ELF-1 (cell line): ENCODE measurements around the gene EBLN2.
"Not testable (repeated sequence)": the region's sequence is repeated elsewhere in the genome, so short reads cannot be mapped to it uniquely, and the experiment has no call there.

ENCODE experiments used
- DNase-seq: peaks from one replicate; pipeline ENCODE4 v3.0.0-alpha.2; 2016; ENCODE audit warnings: low read depth, low spot score

EBLN2 gene

DNA sequence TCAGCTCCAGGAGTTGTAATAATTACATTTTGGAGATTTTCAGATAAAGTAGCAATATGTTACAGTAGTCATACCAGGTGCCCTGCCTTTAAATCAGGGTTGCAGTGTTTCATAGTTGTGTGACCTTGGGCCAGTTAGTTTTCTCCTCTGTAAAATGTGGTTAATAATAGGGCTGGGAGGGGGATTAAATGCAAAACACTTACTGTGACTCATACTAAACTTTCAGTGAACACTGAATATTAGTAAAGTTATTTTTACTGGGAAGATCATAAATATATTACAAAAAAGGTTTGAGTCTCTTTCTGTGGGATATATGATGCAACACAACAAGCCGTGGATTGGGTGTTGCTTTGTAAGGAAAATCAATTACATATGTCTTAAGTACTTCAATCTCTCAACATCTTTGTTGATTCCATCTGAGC, 1.1 kb upstream of the EBLN2 start:
- no peak for DNase-seq

DNA sequence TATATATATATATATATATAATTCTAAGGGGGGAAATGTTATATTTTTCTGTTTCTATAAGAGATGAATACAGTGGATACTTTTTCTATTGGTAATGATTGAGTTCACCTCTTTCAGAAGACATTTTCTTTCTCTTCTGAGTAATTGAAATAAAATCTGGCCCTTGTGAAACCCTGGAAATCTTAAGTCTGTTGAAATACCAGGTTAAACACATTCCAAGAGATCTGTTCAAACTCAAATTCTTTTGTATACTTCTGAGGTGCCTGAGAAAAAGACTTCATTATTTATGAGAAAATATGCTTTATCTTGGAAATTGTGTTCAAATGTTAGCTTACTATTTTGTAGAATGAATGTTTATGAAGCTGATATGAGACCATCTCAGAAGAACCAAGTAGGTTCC, 4.8 kb downstream of the EBLN2 start:
- not testable (repeated sequence) for DNase-seq

DNA sequence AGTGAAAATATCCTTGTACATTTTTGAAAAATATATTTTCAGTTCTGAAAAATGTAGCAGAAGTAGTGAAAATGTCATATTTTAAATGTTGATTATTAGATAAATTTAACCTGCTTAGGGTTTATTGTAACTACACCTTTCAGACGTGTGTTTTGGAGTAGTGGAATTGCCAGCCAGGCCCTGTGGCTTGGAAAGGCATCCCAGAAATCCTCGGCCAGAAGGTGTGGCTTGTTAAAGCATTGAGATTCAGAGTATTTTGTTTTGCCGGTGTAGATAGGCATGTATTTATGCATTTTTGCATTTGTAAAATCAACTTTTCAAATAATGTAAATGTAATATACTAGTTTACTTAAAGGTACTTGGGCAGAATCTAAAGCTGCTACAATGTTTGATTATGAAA, 7.0 kb downstream of the EBLN2 start:
- no peak for DNase-seq

DNA sequence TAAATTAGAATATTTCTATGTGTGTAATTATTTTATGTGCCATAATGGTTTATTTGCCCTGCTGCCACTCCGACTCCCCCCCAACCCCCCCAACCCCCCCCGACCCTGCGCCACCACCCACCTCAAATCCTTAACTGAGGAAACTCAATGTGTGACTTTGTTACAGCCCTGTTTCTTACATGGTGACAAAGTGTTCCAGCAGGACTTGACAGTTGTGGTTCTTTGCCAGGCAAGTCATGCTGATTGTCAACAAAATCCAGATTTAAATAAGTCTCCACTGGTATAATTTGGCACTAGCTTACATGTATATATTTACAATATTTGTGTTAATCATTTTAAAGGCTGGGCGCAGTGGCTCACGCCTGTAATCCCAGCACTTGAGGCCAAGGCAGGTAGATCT, 7.7 kb downstream of the EBLN2 start:
- no peak for DNase-seq

DNA sequence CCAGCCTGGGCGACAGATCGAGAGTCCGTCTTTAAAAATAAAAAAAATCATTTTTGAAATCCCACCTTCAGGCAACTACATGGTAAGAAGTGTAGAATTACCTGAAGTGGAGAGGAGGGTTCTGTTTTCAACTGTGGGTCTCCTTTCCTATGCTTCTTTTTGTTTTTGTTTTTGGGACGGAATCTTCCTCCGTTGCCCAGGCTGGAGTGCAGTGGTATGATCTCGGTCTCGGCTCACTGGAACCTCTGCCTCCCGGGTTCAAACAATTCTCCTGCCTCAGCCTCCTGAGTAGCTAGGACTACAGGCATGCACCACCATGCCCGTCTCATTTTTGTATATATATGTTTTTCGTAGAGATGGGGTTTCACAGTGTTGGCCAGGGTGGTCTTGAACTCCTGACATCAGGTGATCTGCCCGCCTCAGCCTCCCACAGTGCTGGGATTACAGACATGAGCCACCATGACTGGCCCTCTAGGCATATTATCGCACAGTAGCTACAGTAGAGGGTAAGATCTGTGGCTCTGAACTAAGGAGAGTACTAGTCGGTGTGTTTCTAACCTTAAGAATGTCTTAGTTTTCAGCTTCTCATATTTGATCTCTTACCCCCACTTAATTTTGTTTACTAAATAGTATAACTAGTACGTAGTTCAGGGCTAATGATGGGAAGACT, 8.5 kb downstream of the EBLN2 start:
- no peak for DNase-seq

DNA sequence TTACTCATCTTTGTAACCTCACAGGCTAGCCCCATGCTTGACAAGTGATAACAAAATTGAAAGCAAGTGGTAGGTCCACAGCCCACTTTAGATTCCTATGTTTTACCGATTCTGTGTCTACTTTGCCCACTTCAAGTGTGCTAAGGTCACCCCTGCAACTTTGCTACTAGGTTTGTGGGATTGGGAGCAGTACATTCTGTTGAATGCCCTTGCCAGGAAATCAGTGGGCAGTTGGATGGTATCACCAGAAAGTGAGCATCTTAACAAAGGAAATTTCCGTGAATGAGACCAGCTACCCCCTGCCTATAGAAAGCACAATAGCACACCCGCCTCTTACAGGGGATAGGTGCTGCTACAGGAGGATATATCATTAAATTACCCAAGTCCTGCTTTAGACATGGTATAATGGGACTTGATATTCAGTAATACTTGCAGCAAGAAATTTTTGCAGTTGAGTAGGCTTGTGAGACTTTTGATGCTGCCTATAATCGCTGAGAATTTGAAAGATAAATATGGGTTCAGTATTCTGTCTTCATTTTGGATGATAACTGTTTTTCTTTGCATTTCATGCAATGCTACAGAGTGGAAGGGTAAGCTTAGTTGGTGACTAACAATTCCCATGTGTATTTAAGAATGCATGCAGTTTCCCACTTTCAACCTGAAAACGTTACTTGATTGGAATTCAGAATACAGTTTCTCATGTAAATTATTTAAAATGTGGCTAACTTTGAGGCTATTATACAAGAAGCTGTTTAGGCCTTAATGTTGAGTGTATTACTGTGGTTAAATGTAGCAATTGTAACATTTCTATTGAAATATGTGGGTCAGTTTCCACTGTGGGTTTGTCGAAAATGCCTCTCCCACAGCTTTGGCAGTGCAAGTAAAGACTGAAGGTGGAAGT, 9.5 kb downstream of the EBLN2 start:
- no peak for DNase-seq

DNA sequence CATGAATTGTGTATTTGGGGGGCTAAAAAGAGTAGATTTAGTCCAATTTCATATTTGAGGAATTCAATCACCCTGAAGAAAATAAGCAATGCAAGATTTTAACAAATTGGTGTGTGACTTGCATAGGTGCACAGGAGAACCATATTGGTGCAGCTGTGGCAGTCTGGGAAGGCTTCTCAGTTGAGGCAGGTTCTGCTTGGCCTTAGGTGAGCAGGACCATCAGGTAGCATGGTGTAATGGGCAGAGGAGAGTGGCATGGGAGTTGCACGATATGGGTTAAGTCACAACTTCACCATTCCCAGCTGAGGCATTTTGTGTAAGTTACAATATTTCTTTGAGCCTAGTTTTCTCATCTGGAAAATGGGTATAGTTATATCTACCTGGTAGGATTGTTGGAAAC, 10.5 kb downstream of the EBLN2 start:
- no peak for DNase-seq

DNA sequence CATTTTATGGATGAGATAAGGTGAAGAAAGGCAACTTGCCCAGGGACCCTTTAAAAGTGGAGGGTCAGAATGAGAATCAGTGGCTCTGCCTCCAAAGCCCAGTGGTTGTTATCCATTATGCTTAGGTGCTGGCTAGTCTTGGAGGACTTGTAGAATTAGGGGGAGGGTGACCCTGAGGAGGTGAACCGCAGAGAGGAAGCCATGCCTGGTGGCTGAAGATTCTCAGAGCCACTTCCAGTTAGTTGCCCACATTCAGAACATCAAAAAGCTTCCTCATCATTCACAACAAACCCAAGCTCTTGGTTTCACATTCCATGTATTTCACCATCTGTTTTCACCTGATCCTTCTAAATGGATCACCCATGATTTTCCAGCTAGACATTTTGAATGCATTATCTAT, 11.2 kb downstream of the EBLN2 start:
- DNase-seq, result no peak

DNA sequence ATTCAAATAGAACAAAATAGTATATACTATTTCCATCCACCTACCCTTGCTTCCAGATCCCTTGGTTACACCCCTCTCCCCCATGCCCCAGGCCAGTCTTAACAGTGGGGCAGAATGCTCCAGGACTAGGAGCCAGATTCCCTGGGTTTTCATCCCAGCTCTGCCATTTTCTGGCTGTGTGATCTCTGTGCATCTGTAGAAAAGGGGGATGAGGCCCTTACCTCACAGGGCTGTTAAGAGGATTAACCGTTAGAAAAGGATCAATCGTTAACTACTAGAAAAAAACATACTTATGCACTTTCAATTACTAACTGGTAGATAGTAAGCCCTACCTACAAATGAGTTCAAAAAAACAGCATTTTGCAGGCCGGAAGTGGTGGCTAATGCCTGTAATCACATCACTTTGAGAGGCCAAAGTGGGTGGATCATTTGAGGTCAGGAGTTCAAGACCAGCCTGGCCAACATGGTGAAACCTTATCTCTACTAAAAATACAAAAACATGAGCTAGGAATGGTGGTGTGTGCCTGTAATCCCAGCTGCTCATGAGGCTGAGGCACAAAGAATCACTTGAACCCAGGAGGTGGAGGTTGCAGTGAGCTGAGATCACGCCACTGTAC, 11.7 kb downstream of the EBLN2 start:
- no peak for DNase-seq

DNA sequence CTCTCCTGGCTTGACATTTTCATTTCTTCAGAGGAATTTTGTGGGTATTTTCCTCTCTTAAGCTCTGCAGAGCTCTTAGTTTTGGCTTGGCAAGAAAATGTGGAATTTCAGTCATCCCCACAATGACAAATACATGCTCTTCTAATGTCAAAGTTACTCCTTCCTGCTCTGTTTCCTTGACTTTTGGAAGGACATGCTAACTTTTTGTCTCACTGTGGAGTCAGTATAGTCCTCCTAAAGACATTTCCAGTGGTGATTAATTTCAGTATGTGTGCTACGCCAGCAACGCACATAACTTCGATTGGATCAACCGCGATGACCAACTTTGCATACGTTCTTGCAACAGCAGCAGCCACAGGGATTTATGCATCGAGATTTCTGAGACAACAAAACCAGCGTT, 13.3 kb downstream of the EBLN2 start:
- no peak for DNase-seq

DNA sequence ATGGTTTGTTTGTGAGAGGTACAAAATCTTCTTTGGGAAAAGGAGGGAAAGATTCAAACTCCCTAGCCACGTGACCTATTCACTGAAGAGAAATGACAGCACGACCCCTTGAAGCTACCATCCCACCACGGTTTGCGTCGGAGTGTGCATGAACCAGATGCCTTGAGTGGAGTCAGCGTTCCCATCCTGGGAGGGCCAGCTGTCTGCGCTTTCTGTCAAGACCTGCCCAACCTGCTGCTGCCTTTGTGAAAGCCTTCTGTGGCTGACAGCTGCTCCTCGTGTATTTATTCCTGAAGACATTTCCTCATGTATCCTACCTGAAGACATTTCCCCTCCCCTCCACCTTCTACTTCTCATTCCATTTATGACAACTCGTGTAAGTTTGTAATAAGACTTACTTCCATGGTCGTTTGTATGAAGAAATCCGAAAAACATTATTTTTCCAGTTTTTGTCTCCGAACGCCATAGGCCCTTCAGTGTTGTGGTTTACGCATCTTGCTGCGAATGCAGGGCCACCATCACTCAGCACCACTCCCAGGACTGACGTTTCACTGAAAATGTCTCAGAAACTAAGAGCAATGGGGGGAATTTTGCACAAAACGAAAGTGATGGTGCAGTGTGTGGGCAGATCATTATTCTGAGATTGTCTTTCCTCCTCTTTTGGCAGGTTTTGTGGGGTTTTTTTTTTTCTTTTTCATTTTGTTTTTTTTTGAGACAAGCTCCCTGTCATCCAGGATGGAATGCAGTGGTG, 18.9 kb downstream of the EBLN2 start:
- peak; percentile 23 for DNase-seq

DNA sequence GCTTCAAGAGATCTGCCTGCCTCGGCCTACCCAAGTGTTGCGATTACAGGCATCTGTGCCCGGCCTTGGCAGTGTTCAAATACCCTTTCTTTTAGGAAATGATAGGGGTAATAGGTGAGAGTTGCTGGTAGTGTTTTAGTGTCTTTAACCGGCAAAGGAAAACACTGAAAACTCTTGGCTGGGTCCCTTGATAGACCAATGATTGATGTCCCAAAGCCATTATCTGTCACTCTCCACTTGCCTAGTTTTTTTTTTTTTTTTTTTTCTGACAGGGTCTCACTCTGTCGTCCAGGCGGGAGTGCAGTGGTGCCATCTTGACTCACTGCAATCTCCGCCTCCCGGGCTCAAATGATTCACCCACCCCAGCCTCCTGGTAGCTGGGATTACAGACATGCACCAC, 19.7 kb downstream of the EBLN2 start:
- no peak for DNase-seq

DNA sequence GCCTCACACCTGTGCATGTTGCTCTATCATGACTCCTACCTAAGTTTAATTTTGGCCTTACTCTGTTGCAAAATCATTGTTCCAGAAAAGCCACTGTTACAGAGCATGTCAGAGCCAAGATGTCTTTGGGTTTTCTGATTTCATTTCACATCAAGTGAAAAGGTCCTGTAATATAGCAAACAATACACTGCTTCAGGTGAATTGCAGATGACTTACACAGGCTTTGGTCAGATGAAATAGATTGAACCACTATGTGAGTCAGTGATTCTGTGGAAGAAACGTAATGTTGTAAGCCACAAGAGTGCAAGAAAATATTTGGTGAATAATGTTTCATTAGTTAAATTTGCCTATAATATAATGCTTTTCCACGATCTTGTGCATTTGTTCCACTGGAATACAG, 22.7 kb downstream of the EBLN2 start:
- no peak for DNase-seq

DNA sequence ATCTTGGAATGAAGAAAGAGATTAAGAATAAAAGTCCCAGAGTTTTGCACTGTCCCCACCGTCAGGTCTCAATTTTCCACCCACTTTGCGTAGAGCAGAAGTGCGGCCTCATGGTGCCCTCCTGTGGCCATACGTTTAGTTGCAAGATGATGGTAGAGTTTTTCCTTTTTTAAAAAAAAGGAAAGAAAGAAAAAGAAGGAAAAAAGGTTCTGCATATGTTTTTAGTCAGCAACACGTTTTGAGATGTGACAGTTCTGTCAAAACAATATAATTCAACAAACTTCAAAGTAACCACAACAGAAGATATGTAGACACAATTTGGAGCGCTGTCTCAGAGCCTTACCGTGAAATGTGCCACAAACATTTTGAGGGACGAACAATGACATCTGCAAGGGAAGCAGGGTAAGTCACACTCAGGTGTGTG, 24.6 kb downstream of the EBLN2 start:
- DNase-seq, result peak; percentile 42

DNA sequence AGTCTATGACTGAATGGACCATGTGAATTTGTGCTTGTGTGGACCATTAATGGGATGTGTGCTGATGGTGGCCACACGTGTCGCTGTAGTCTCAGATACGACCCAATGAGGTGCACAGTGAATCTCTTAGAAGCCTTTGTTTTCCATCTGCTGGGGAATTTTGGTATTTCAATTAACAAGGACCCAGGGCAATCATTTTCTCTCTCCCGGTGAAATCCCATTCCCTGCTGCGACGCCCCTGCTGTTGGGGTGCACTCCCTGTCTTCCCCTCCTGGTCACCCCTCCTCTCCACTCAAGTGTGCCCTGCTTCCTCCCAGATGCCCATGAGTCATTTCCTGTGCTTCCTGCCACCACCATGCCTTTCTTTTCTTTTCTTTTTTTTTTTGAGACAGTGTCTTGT, 32.7 kb downstream of the EBLN2 start:
- peak; percentile 50 for DNase-seq

DNA sequence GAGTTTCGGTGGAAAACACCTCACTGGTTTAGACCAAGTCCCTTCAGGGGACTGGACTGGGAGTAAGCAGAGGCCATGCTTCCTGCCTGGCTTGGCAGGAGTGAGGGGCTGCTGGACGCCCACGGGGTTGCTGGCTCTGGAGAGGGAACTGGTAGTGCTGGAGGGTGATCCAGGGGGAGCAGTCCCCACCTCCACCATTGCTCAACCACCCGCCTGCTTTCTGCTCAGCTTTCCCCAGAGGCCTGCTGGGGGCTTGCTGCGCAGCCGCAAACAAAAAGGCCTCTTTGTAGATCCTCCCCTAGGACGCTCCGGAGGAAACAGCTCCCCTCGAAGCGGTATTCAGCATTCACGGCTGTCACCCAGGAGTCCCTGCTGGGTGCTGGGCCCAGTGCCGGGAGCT, 33.5 kb downstream of the EBLN2 start:
- DNase-seq, result peak; percentile 92

DNA sequence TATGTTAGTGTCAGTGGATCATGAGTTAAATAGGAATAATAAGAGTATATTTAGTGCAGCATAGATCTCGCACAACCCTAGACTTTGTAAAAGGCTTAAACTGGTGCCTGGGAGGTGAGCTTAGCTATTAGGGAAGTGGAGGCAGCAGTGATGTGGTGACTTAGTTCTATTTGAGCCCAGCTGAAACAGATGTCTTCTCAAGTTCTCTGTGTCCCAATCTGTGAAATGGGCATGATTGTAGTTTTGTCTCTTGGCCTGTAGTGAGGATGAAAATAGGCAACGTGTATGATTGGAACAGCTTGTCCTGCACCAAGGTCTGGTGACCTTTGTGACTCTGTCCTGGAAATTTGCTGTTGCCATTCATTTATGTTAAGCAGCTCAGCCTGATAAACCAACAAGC, 34.7 kb downstream of the EBLN2 start:
- DNase-seq, result no peak

DNA sequence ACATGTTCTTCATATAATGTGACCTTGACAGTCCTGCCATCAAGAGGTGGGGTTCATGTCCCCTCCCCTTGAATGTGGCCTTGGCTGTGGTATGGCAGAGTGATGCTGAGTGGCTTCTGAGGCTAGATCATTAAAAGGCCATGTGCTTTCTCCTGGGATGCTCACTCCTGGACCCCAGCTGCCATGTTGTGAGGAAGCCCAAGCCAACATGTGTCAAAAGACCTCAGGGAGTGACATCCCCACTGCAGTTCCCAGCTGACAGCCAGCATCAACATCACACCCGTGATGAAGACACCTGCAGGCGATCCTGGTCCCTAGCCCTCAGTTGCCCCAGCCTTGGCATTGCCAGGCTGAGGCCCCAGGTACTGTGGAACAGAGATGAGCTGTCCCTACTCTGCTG, 36.6 kb downstream of the EBLN2 start:
- no peak for DNase-seq

DNA sequence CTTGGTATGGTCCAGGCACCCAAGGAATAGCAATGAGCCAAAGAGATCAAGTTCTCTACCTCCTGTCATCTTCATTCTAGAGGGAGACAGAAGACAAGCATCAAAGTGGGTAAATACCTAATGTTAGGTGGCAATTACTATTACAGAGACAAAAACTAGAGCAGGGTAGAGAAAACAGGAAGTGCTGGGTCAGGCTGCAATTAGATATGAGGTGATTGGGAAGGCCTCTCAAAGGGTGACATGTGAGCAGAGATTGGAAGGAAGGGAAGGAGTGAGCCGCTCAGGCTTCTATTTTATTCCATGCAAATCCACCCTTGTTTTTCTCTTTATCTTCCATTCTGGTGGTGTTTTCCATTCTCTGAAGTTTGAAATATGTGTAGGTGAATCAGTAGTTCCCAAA, 37.4 kb downstream of the EBLN2 start:
- DNase-seq, result no peak

DNA sequence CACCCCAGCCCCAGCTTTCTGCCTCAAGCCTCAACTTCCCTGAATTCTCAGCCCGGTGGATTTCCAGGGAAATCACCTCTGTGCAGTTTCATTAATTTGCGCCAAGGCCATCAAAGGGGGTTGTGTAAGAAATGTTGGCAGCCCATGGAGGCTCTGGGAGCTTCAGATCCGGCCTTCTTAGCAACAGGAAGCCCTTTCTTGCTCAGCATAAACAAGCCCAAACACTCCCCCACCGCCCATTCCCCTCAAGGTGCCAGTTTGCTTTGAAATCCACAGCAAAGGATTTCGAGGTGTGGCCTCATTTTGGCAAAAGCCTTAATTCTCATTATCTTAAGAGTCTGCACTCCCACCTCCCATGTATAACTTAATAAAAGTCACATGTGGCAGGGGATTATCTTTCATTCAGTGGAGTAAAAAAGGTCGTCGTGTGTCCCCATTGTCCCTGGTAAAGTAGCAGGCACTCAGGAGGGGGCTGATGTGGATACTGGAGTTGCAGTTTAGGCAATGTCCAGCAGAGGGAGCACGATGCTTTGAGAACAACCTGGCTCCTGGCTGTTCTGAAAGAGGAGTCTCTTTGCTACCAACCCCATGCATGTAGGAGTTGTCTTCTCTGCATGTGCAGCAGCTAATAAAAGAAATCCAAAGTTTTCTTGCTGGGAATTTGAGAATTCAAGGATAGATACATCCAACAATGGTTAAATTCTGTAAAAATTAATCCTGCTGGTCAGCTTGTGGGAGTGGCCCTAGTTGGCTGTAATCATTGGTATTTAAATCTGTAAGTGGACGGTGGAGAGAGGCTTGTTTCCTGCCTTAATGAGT, 39.5 kb downstream of the EBLN2 start:
- peak; percentile 93 for DNase-seq

DNA sequence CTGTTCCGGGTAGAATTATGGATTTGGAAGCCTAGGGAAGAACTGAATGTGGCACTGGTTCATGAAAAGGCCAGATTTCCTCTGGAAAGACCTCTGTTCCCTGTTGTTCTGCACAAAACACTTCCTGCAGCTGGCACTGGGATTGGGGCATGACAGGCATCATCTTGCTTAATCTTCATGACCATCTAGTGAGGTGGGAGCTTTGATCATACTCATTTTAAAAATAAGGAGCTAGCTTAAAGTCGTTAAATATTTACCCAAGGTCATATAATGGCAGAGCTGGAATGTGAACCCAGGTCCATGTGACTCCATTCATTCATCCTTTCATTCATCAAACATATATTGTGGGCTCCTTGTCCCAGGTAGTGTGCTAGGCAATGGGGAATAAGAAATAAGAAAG, 40.4 kb downstream of the EBLN2 start:
- no peak for DNase-seq
